Fibroblast of peridontal ligament (primary cell): ENCODE measurements around the gene NPY5R.
A peak's percentile ranks its signal among the peaks of the same experiment; 100 is the strongest.

ENCODE experiments used
- DNase-seq: peaks from one replicate; pipeline ENCODE4 v3.0.0-alpha.2; 2010; ENCODE audit errors: extremely low read depth

NPY5R gene

GRCh38 chr4:163343604-163344146 is at the start of gene NPY5R:
NPY5R (plus strand) TSS chr4:163343892; CDS start chr4:163350274, 6,382 bp downstream.
- DNase-seq, result no peak

GRCh38 chr4:163295138-163295537 is 48.6 kb upstream of the NPY5R start:
- no peak for DNase-seq

- no peak for DNase-seq
Observed at GRCh38 chr4:163300445-163300844, 43.2 kb upstream of the NPY5R start.

- DNase-seq, result no peak
Observed at GRCh38 chr4:163303069-163303468, 40.6 kb upstream of the NPY5R start.

GRCh38 chr4:163309466-163309865 is 34.2 kb upstream of the NPY5R start:
- no peak for DNase-seq

GRCh38 chr4:163317110-163317509 is 26.6 kb upstream of the NPY5R start:
- DNase-seq, result no peak

GRCh38 chr4:163330916-163331628 is 12.6 kb upstream of the NPY5R start:
- no peak for DNase-seq

GRCh38 chr4:163331629-163332376 is 11.9 kb upstream of the NPY5R start:
- peak; percentile 2 for DNase-seq

- DNase-seq, result peak; percentile 76
Observed at GRCh38 chr4:163332526-163333406, 10.9 kb upstream of the NPY5R start, which contains the start of gene NPY1R. NPY1R (minus strand) TSS chr4:163332596; CDS start chr4:163326554, 6,042 bp downstream.

GRCh38 chr4:163335384-163335783 is 8.3 kb upstream of the NPY5R start:
- no peak for DNase-seq

GRCh38 chr4:163344147-163345125 is 744 bp downstream of the NPY5R start:
- DNase-seq, result no peak

GRCh38 chr4:163350672-163351071 is 7.0 kb downstream of the NPY5R start:
- no peak for DNase-seq

- no peak for DNase-seq
Observed at GRCh38 chr4:163353054-163353453, 9.4 kb downstream of the NPY5R start.

GRCh38 chr4:163356104-163356503 is 12.4 kb downstream of the NPY5R start:
- no peak for DNase-seq

- no peak for DNase-seq
Observed at GRCh38 chr4:163367651-163368050, 24.0 kb downstream of the NPY5R start.

GRCh38 chr4:163372029-163372428 is 28.3 kb downstream of the NPY5R start:
- DNase-seq, result no peak

GRCh38 chr4:163378661-163379060 is 35.0 kb downstream of the NPY5R start:
- no peak for DNase-seq

GRCh38 chr4:163380703-163381102 is 37.0 kb downstream of the NPY5R start:
- DNase-seq, result no peak

GRCh38 chr4:163382178-163382869 is 38.6 kb downstream of the NPY5R start:
- no peak for DNase-seq

GRCh38 chr4:163384434-163384833 is 40.7 kb downstream of the NPY5R start:
- no peak for DNase-seq
